AG09309 (cell line): ENCODE data around the gene PACS1.
A peak's percentile ranks its signal among the peaks of the same experiment; 100 is the strongest.

Source experiments
- DNase-seq: peaks from one replicate; pipeline ENCODE4 v3.0.0-alpha.2; 2010; ENCODE audit warnings: low read depth
- H3K4me3 ChIP-seq: 2 replicates; pipeline ENCODE4 v1.5.1; 2011; ENCODE audit warnings: mild to moderate bottlenecking, low read depth, low read length, moderate library complexity; ENCODE audit not compliant: control insufficient read depth
- TF ChIP-seq, protein P1 (sequence below): IDR thresholded peaks from 2 replicates; pipeline ENCODE4 v1.5.1; 2011; ENCODE audit warnings: mild to moderate bottlenecking, low read depth, low read length, inconsistent platforms; ENCODE audit not compliant: insufficient read depth, control insufficient read depth; ENCODE audit errors: missing control alignments

PACS1 gene

DNA sequence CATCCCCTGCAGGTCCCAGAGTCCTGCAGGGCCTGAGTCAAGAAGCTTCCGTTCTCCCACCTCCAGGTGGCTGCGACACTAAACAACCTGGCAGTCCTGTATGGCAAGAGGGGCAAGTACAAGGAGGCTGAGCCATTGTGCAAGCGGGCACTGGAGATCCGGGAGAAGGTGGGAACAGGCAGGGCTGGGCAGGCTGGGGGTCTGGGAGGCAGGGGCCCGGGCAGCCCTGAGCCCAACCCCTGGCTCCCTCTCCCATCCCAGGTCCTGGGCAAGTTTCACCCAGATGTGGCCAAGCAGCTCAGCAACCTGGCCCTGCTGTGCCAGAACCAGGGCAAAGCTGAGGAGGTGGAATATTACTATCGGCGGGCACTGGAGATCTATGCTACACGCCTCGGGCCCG is 193.7 kb downstream of the PACS1 start:
- TF ChIP-seq, protein P1, sequence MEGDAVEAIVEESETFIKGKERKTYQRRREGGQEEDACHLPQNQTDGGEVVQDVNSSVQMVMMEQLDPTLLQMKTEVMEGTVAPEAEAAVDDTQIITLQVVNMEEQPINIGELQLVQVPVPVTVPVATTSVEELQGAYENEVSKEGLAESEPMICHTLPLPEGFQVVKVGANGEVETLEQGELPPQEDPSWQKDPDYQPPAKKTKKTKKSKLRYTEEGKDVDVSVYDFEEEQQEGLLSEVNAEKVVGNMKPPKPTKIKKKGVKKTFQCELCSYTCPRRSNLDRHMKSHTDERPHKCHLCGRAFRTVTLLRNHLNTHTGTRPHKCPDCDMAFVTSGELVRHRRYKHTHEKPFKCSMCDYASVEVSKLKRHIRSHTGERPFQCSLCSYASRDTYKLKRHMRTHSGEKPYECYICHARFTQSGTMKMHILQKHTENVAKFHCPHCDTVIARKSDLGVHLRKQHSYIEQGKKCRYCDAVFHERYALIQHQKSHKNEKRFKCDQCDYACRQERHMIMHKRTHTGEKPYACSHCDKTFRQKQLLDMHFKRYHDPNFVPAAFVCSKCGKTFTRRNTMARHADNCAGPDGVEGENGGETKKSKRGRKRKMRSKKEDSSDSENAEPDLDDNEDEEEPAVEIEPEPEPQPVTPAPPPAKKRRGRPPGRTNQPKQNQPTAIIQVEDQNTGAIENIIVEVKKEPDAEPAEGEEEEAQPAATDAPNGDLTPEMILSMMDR = no peak
- H3K4me3 ChIP-seq = no peak overlapping the region
- no peak for DNase-seq

DNA sequence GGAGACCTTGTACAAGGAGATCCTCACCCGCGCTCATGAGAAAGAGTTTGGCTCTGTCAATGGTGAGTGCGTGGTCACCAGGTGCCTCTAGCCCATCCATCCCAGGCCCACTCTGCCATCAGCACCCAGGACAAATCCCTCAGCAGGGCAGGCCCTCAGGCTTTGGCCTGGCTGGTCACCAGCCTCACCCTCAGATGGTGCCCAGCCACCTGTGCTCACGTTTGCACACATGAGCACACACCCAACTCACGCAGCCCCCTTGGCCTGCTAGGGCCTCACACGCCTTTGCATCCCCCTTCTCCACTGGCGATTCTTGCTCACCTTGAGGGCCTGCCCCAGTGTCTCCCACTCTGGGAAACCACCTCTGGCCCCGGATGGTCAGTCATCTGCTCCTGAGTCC is 194.3 kb downstream of the PACS1 start:
- H3K4me3 ChIP-seq = no peak overlapping the region
- TF ChIP-seq, protein P1 = no peak
- no peak for DNase-seq

DNA sequence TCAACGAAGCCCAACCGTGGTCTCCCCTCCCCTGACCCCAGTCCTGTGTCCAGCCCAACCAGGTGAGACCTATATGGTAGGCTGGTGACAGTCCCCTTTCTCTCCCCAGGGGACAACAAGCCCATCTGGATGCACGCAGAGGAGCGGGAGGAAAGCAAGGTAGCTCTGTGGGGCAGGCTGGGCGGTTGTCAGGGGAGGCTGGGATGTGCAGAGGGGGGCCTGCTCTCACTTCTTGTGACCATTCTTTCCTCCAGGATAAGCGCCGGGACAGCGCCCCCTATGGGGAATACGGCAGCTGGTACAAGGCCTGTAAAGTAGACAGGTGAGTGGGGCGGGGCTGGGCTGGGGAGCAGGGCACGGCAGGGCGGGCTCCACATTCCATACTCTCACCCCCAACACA is 194.8 kb downstream of the PACS1 start:
- TF ChIP-seq, protein P1 = peak; percentile 40
- no peak for DNase-seq
- no peak overlapping the region for H3K4me3 ChIP-seq

DNA sequence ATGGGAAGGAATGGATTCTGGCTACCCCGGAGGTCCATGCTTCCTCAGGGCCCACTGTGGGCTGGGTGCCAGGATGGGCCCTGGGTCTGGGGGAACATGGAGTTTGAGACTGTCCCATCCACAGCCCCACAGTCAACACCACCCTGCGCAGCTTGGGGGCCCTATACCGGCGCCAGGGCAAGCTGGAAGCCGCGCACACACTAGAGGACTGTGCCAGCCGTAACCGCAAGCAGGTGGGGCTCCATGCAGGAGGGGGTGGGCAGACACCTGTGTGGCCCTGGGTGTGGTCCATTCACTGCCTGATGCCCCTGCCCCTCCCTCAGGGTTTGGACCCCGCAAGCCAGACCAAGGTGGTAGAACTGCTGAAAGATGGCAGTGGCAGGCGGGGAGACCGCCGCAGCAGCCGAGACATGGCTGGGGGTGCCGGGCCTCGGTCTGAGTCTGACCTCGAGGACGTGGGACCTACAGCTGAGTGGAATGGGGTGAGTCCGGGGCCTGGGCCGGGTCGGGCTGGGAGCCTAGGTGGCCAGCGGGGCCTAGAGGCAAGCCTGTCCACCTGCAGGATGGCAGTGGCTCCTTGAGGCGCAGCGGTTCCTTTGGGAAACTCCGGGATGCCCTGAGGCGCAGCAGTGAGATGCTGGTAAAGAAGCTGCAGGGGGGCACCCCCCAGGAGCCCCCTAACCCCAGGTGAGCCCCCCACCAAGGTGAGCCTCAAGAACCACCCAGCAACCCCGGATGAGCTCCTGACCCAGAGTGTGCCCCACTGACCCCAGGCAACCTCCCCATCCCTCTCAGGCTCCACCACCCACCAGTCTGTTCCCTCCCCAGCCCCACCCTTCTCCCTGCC is 195.7 kb downstream of the PACS1 start:
- TF ChIP-seq, protein P1 = no peak
- H3K4me3 ChIP-seq = no peak overlapping the region
- no peak for DNase-seq

DNA sequence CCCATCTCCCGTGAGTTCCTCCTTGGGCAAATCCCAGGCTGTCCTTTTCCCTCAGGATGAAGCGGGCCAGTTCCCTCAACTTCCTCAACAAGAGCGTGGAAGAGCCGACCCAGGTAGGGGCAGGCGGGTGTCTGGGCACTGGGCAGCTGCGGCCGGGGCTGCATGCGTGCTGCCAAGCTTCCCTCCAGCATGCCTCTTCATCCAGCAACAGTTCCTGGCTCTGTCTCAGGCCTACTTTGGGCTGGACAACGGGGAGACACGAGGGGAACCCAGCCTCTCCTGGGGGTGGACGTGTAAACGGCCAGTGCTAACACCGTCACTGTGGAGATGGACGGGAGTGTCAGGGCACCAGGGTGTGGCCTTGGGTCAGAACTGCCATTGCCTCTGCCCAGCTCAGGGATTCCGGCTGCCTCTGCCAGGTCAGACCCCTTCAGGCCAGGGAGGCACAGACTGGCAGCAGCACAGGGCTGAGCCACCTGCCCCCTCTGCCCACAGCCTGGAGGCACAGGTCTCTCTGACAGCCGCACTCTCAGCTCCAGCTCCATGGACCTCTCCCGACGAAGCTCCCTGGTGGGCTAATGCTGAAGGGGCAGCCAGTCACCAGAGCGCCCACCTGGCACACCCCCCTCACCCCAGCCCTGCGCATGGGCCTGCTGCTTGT is 196.4 kb downstream of the PACS1 start:
- peak overlapping the region; percentile 67; the same call in 1 of the 2 replicates for H3K4me3 ChIP-seq

DNA sequence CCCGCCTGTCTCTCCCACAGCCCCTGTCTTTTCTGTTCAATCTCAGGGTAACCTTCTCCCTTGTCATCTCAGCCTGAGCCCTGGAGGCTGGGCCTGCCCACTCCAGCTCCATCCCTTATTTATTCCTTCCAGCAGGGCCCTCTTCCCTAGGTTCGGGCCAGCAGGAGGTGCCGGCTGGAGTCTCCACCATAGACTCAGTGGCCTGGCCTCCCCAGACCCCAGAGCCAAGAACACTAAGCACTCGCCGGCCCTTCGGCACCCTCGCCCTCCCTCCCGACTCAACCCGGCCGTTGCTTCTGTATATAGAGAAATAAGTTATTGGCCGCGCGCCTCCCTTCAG is 196.9 kb downstream of the PACS1 start:
- peak overlapping the region; percentile 67 for H3K4me3 ChIP-seq
- TF ChIP-seq, protein P1 = no peak
- DNase-seq = no peak

More for the DNA sequence above, 196.4 kb downstream of the PACS1 start:
- TF ChIP-seq, protein P1 = no peak
- DNase-seq = no peak
